ENCODE measurements around the gene COPZ1. TPM values are rescaled to one million over a fixed set of nuclear protein-coding genes. Genes with fewer than 3 reads are reported as not detected.

COPZ1 gene
- total RNA-seq, 1 donor from 2014 or later = 116 TPM

DNA sequence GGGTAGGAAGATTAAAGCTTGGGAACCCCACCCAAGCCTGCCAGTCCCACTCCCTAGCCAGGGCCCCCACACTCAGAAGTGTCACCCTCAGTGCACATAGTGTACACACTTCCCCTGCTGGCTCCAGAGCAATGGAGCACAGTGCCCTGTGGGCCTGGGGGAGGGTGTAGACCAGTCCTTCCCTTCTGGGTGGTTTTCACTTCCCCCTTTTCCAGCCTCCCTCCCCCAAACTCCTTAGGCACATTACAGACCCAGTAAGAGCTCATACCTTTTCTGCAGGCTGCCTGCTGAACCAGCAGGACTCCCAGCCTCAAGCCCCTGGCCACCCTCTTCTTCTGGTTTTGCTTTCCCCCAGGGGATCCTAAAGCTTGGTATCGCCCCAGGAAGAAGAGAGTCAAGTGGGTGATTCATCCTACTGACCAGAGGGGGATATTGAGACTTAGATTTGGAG lies 59.7 kb downstream of the COPZ1 start, which contains the start of gene ZNF385A:
ZNF385A (minus strand) TSS at position 143 of the 451 bp plus-strand sequence. CDS start 219 bp downstream, outside the sequence.
- ATAC-seq (ENCODE audit: poor library complexity) (peak; percentile 42), DNase-seq (no peak)
- intact Hi-C loops (cut with DNase I) = no loop called here

DNA sequence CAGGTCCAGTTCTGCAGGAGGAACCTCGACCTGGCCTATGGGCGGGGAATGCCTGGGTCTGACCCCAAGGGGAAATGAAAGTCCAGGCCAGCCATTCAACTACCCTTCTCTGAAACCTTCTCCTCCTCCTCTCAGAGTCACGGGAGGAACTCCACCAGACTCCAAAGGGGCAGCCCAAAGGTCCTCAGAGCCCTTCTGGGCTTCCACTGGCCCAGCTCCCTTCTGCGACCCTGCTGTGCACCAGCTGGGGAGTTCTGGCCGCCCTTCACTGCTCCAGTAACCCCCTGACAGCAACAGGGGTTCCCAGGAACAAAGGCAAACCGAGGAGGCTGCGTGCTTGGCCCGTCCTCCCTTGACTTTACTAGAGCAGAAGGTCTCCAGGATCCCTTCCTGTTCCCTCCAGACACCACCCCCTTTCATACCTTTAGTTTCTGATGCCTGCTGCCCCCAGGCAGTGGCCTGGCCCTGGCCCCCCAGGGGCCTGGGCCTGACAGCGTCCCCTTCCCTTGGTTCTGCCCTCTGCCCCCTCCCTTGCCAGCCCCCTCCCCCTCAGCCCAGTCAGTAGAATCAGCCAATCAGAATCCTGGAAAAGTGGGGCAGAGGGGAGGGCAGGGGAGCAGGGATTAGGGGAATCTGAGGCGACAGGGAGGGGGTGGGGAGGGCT lies 60.5 kb downstream of the COPZ1 start:
- intact Hi-C loops (cut with DNase I) = no loop called here
- DNase-seq (no peak), ATAC-seq (ENCODE audit: poor library complexity) (peak; percentile 42)

DNA sequence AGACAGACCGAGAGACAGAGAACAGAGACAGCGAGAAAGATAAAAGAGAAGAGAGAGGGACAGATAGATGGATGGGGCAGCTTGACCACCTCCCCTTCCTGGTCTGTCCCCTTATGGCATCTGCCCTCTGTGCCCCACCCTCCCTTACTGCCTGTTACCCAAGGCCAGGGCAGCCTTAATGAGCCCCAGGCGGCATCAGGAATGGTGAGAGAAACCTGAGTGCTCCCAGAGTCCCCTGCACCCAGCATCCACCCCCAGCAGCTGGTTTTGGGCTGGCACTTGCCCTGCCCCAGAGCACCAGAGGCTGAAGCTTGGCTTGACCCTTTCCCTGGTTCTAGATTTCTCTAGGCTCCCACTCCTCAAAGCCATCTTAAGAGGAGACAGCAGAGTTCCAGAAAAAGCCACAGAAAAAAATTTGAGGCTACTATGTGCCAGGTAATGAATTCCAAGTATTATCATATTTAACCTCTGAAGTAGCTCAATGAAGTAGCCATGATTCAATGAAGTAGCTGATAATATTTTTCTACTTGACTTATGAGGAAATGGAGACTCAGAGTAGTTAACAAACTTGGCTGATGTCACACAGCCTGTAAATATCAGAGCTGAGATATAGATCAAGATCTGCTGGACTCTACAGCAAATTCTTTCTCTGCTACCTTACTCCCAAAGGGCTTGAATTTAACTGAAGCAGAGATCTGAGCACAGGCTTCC lies 61.6 kb downstream of the COPZ1 start:
- intact Hi-C loops (cut with DNase I) = no loop called here
- ATAC-seq (ENCODE audit: poor library complexity) (no peak), DNase-seq (no peak)

DNA sequence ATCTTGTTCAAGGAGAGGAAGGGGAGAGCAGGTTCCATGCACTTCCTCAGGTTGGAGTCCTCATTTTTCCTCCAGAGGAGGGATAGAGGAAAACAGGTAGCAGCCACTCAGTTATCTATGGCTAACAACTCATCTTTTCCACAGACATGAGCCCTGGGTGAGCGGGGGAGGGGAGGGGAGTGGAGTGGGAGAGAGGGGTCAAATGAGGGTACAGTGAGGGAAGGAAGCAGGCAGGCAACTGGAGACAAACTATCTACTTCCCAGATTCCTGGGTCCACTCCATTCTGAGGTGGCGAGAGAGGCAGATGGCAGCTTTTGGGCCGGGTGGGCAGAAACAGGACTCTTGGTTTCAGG lies 62.2 kb downstream of the COPZ1 start:
- intact Hi-C loops (cut with DNase I) = no loop called here
- no peak for DNase-seq
- no peak for ATAC-seq (ENCODE audit: poor library complexity)

DNA sequence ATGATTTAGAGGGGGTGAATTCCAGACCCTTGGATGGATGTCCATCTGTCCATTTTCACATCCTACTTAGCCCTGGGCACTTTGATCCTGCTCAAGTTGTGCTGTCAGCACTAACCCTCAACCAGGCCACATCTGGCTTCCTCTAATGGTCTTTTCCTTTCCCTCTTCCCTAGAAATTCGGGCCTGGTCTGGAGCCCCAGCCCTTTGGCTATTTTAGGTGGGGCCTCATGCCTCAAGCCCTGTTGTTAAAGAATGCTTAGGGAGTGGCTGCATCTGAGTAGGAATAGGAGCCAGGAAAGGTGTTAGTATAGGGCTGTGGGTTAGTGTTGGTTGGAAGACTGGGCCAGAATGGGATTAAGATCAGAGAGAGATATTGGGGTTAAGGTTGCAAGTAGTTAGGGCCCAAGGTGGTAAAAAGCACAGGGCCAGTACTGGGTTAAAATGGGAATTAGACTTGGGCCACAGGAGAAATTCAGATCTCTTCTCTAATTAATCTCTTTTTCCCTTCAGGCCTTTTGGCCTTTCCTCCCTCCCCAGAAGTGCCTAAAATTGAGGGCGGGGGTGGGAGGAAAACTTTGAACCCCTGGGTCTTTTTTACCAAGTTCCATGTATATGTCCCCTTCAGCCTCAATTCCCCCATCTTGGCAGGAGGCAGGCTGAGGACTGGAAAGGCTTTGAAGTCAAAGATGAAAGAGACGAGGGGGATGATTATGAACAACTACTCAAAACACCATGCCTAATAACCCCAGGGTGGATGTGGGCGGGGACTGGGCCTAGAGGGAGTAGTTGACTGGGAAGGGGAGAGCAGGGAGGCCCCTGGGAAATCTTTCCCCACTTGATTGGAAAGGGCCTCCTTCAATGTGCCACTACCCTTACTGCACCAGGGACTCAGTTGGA lies 63.6 kb downstream of the COPZ1 start:
- intact Hi-C loops (cut with DNase I) = no loop called here
- DNase-seq (peak; percentile 23), ATAC-seq (ENCODE audit: poor library complexity) (no peak)

DNA sequence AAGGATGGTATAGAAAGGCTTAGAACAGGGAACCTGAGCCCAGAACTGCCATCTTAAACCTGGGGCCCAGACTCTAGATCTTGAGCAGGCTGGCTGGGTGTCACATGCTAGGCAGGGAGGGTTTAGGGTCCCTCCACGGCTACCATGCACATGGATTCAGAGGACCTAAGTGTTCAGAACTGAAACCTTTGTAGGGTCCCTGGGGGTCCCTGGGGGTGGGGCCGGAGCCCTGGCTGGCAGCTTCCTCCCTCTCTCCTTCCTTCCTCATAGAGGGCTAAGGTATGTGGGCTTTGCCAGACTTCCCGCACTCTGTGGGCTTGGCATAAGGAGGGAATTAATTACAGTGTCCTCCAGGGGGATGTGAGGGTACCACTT lies 64.2 kb downstream of the COPZ1 start:
- ATAC-seq (ENCODE audit: poor library complexity) = no peak
- peak; percentile 5 for DNase-seq
- intact Hi-C loops (cut with DNase I) = no loop called here

DNA sequence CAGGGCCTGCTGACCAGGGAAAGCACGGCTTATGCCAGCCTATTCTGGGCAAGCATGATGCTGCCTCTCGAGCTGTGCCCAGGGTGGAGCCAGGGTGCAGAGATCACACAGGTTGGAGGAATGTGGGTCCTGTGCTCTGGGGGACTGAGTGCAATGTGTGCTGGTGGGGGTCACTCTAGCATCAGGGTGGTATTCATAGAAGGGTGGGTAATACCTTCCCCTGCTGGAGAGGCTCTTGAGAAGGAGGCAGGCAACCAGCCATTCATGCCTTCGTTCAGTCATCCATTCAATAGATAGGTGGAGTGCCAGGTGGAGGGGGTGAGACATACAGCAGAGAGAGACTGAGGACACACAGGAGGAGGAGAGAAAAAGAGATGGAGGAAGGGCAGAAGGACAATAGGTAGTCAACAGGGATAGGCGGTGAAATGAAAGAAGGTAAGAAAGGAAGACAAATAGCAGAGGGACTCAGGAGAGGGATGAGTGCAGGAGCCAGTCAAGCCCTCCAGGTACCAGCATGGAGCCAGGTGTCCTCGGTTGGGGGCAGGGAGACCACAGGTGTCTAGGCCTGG lies 64.8 kb downstream of the COPZ1 start:
- DNase-seq = peak; percentile 40
- intact Hi-C loops (cut with DNase I) = no loop called here
- no peak for ATAC-seq (ENCODE audit: poor library complexity)

DNA sequence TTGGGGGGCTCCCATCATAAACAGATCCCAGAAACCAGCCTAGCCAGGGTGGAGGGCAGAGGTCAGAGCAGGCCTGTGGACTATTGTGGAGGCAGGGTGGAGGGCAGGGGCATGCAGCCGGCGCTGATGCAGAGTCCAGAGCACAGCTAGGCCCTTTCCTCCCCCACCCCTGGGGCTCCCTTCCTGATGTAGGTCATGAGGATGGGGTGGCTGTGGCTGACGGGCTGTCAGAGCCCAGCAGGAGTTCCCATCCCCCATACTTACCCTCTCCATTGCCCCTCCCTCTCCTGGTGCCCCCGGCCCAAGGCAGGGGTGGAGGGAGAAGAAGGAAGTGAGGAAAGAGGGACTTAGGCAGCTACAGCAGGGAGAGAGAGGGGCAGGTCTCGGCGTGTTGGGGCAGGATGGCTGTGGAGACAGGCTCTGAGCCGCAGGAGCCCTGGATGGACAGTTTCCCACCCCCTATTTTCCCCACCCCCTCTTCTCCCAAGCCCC lies 65.3 kb downstream of the COPZ1 start:
- no peak for ATAC-seq (ENCODE audit: poor library complexity)
- peak; percentile 37 for DNase-seq
- intact Hi-C loops (cut with DNase I) = no loop called here

DNA sequence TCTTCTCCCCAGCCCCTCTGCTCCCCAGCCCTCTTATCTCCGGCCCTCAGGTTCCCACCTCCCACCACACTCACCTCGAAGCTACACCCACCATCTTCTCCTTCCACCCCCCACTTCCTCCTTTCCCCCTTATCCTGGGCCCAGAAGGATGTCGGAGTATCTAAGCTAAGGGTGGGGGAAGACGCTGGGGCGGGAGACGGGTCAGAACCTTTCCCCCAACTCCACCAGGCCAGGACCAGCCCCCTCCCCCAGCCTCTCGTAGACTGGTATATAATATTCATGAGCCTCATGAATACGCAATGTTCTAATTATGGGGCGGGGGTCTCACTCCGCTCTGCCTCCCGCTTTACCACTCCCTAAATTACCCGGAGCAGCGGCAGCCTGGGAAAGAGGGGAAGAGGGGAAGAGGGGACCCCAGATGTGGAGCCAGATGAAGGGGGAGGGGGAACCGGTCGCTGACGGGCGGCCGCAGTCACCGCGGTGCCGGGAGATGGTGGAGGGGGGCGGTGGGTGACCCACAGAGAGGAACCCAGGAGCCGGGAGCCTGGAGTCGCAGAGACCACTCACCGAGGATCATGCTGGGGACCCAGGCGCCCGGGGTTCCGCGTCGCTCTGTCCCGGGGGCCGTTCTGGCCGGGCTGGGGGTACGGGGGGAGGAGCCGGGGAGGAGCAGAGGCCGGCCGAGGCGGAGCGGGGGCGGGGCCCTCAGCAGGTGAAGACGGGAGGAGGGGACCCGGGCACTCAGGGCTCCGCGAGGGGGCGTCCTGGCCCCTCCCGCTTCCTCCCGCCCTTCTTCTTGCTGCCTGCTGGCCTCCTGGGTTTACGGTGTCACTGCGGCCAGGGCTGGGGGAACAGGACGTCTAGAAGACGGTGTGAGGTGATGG lies 66.0 kb downstream of the COPZ1 start:
- ATAC-seq (ENCODE audit: poor library complexity) (peak; percentile 26), DNase-seq (peak; percentile 62)
- intact Hi-C loops (cut with DNase I) = no loop called here

DNA sequence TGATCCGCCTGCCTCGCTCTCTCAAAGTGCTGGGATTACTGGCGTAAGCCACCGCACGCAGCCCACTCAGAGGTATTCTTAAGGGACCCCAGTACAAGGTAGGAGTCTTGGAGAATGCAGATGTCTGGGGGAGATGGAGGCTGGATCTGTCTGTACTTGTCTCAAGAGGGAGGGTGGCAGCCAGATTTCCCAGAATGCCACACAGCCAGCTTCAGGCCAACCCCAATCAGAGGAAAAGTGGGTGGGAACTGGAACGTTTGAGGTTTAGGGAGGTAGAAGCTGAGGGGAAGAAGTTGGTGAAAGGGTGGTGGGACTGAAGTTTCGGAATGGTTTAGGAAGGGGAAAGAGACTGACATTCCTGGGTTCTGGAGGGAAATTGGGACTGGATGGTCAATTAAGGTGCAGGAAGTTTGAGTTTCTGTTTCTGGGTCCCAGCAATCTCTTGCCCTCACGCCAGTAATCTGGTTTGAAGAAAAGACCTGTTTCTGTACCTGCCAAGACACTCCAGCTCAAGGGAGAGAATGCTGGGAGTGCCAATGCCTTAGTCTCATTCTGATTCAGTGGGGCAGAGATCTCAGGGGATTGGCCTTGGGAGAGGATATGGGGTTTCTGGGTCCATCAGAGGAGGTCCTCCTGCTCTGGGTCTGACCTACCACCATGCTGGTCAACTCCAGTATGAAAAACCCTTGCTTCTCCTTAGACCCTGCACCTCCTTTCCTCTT lies 67.7 kb downstream of the COPZ1 start:
- no peak for ATAC-seq (ENCODE audit: poor library complexity)
- DNase-seq = peak; percentile 18

DNA sequence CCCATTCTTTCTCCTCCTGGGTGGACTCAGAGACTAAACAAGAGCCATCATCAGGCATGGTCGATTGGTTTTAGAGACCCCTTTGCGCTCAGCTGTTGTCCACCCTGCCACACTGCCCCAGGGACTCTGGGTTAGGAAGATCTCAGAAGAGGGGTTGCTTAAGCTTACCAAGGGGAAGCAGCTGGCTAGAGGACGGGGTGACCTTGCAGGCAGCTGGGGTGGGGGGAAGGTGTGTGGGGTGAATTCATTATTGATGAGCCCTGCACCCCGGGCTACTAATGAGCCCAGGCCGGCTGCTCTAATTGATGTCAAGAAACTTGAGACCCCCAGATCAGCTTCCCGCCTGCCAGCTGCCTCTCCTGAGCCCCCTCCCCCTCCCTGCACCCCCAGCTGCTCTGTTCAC lies 68.3 kb downstream of the COPZ1 start:
- DNase-seq (peak; percentile 26), ATAC-seq (ENCODE audit: poor library complexity) (no peak)
- intact Hi-C loops (cut with DNase I) = no loop called here

More for the DNA sequence above, 67.7 kb downstream of the COPZ1 start:
- intact Hi-C loops (cut with DNase I) = no loop called here

DNA sequence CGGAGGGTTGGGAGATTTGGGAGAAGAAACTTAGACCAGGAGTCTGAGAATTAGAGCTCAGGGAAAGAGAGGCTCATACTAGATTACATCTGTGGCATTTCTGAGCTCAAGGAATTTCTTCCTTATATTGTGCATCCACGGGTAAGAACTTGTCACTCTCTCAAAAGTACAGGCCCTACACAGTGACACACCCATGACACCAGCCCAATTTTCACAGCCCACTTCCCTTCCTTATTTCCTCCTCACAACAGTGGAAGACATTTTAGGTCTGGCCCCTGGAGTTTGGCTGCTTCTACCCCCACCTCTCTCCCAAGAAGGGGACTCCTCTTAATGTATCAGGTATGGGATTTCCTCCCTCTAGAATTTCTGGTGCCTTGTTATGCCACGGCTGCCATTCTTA lies 68.8 kb downstream of the COPZ1 start:
- no peak for DNase-seq
- intact Hi-C loops (cut with DNase I) = no loop called here

DNA sequence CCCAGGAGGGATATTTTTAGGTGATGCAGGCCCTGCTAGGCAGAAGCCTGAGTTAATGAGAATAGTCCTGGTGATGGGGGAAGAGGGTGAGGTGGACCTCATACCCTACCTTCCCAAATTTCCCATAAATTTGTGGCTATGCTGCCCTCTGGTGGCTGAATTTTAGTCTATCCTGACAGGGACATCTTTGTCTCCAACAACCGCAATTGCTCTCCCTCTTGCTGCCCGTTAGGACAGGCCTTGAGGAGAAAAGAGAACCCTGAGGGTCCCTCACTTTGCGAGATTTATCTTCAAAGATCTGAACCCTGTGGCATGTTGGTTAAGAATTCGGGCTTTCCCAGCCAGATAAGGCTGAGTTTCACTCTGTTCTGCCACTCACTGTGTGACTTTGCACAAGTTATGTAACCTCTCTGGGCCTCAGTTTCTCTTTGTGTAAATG lies 69.4 kb downstream of the COPZ1 start:
- ATAC-seq (ENCODE audit: poor library complexity) (peak; percentile 45), DNase-seq (no peak)
- intact Hi-C loops (cut with DNase I) = no loop called here

More for the DNA sequence above, 68.8 kb downstream of the COPZ1 start:
- peak; percentile 12 for ATAC-seq (ENCODE audit: poor library complexity)

DNA sequence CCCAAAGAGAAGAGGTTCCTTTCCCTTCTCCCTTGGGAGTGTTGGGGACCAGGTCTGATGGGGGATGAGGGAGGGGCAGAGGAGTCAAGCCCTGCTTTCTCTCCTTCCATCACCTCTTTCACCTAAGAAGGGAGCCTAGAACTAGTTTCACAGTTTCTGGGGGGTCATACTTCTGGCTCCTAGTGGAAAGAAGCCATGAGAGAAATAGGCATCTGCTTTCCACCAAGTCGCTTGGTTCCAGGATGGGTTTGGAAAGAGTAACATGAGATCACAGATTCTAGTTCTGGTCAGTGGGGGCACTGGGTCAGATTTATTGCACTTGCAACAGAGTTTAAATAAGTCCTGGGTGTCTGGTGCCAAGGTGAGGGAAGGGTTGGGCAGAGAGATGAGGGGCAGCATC lies 70.1 kb downstream of the COPZ1 start:
- intact Hi-C loops (cut with DNase I) = no loop called here
- DNase-seq (no peak), ATAC-seq (ENCODE audit: poor library complexity) (no peak)

DNA sequence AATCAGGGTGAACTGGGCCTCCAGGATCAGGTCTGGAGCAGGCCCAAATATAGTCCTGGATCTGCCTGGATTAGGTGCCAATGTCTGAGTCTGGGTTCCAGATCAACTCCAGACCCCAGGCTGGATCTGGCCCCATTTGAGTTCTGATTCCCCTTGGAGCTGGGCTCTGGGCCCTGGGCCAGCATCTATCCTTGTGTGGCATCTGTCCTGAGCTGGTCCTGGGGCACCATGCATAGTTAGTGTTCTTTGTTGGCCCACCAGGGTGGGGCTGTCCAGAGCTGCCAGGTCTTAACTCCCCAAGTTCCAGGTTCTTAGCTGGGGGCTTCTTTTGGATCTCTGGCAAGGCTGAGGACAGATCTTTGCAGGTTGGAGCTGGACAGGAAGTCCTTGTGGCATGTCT lies 70.6 kb downstream of the COPZ1 start:
- intact Hi-C loops (cut with DNase I) = no loop called here
- DNase-seq (no peak), ATAC-seq (ENCODE audit: poor library complexity) (no peak)

DNA sequence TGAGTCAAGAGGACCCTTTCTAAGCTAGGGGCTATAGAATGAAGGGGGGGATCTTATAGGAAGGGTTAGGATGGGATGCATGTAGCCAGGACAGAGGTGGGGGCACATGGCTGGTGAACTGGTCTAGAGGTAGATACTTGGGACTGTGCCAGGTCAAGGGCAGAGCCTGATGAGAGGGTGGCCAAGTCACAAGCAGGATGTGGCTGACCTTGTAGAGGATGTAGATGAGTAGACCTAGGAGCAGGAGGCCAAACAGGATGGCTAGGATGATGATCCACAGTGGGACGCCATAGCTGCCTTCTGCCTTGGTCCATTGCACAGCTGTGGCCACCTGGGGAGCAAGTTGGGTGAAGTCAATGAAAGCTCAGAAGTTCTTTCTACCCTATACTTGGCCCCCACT lies 72.2 kb downstream of the COPZ1 start:
- ATAC-seq (ENCODE audit: poor library complexity) = no peak
- DNase-seq = peak; percentile 6
- intact Hi-C loops (cut with DNase I) = no loop called here

DNA sequence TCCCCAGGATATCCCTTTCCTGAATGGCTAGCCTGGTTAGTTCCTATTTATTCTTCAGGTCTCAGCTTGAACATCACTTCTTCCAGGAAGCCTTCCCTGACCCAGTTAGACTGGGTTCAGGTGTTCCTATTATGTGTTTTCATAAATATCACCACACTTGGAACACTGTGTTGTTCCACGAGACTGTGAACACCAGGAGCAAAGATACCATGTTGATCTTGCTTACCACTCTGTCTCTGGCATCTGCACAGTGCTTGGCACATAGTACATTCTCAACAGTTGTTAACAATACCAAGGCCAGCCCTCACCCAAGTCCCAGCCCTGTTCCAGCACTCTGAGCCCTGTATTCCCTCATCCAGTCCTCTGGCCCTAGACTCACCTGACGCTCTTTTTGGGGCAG lies 73.3 kb downstream of the COPZ1 start:
- no peak for ATAC-seq (ENCODE audit: poor library complexity)
- intact Hi-C loops (cut with DNase I) = no loop called here
- no peak for DNase-seq

All from Right ventricle myocardium superior (tissue), 1 donor.